ENCODE data around the gene ZMIZ1. TPM values are rescaled to one million over a fixed set of nuclear protein-coding genes. Genes with fewer than 3 reads are reported as not detected.

ZMIZ1 gene
- total and polyA plus RNA-seq, 2 experiments from 2014 or later, result 9.2 to 30.9 TPM

DNA sequence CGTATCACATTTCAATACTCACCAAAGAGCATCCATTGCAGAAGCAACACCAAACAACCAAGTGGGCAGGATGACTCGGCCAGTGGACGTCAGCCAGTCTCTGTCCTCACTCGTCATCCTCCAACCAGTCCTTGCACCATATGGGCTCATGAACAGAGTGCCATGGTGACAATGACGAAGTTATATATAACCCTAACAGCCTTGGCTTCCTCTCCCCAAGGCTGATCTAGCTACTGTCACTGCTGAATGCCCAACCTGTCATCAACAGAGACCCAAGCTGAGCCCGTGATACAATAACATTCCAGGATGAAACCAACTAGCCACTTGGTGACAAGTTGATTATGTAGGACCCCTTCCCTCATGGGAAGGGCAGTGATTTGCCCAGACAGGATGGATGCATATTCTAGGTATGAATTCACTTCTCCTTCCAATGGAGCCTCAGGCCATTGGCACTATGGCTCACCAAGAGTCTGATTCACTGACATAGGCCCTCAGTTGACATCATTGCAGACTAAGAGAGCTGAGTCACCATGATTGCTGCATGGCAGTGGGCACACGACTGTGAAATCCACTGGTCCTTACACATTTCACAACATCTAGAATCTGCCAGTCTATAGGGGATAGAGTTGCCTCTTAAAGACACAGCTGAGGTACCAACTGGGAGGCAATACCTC lies 252.2 kb downstream of the ZMIZ1 start:
- Histone ChIP-seq H3K79me2 (replicated peaks; ENCODE audit: insufficient read depth) (no peaks in the 10 kb centered on the region), H3F3A (replicated peaks; ENCODE audit: low read depth) (no peaks in the 10 kb centered on the region), H3K4me2 (no peak overlapping the region), H3K4me1 (ENCODE audit: insufficient read depth) (peaks cover 18% of the 10 kb centered on the region), H4K20me1 (replicated peaks; ENCODE audit: insufficient read depth) (no peaks in the 10 kb centered on the region), H3K36me3 (ENCODE audit: insufficient read depth) (no peaks in the 10 kb centered on the region), H3K4me3 (no peak overlapping the region), H2AFZ (no peak overlapping the region), H3K27me3 (ENCODE audit: insufficient read depth) (no peaks in the 10 kb centered on the region), H3K27ac (ENCODE audit: low read depth) (no peak overlapping the region), H3K9me2 (ENCODE audit: insufficient read depth) (no peaks in the 10 kb centered on the region)
- Mint-ChIP-seq H3K27me3 (ENCODE audit: insufficient read depth, low read depth, poor library complexity) (peaks cover 29% of the 10 kb centered on the region), H3K27ac (no peak overlapping the region), H3K4me1 (peaks cover 27% of the 10 kb centered on the region), H3K4me3 (no peak overlapping the region), H3K9me3 (peaks cover 3% of the 10 kb centered on the region; the same call in 1 of the 3 replicates), H3K36me3 (ENCODE audit: low read depth) (peaks cover 5% of the 10 kb centered on the region; the same call in 1 of the 3 replicates)
- no peak for ATAC-seq
- DNase-seq (ENCODE audit: low spot score), result no peak
- TF ChIP-seq, protein P1, sequence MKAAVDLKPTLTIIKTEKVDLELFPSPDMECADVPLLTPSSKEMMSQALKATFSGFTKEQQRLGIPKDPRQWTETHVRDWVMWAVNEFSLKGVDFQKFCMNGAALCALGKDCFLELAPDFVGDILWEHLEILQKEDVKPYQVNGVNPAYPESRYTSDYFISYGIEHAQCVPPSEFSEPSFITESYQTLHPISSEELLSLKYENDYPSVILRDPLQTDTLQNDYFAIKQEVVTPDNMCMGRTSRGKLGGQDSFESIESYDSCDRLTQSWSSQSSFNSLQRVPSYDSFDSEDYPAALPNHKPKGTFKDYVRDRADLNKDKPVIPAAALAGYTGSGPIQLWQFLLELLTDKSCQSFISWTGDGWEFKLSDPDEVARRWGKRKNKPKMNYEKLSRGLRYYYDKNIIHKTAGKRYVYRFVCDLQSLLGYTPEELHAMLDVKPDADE (IDR thresholded peaks at IDR 0.05), result no peak
- TF ChIP-seq EZH2phosphoT487 (IDR thresholded peaks at IDR 0.05; ENCODE audit: unreplicated experiment), result no peak
- no peak for TF ChIP-seq ZNF331 (CRISPR knock-in tag; IDR thresholded peaks at IDR 0.05; ENCODE audit: low read depth)

DNA sequence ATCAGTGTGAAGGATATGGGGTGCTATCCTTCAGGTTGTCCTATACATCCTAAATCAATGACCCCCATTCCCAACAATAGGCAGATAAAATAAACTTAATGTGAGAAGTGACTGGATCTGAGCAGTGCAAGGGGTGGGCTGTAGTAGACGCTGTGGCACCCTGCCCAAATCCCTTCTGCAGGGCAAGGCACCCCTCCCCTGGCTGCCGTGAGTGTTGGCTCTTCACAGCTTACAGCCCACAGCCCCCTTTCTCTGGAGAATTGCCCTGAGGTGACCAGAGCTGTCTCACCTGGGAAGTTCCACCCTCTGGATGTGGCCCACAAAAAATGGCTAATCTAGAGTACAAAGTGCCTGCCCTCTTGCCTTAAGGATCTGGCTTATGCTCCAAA lies 252.7 kb downstream of the ZMIZ1 start:
- no peak overlapping the region for H3K4me2 ChIP-seq
- DNase-seq (ENCODE audit: low spot score) (no peak), ATAC-seq (no peak)
- H3K9me2 ChIP-seq (ENCODE audit: insufficient read depth), result no peaks in the 10 kb centered on the region
- no peak overlapping the region for H3K4me3 ChIP-seq
- no peak overlapping the region for H2AFZ ChIP-seq
- H3K4me1 Mint-ChIP-seq, result peaks cover 25% of the 10 kb centered on the region
- no peak overlapping the region for H3K27ac ChIP-seq (ENCODE audit: low read depth)
- no peaks in the 10 kb centered on the region for H3F3A ChIP-seq (replicated peaks; ENCODE audit: low read depth)
- no peaks in the 10 kb centered on the region for H3K27me3 ChIP-seq (ENCODE audit: insufficient read depth)
- no peak overlapping the region for H3K4me3 Mint-ChIP-seq
- no peak overlapping the region for H3K27ac Mint-ChIP-seq
- peaks cover 18% of the 10 kb centered on the region for H3K4me1 ChIP-seq (ENCODE audit: insufficient read depth)
- peaks cover 29% of the 10 kb centered on the region for H3K27me3 Mint-ChIP-seq (ENCODE audit: insufficient read depth, low read depth, poor library complexity)
- H3K9me3 Mint-ChIP-seq, result peaks cover 3% of the 10 kb centered on the region; the same call in 1 of the 3 replicates
- no peaks in the 10 kb centered on the region for H3K79me2 ChIP-seq (replicated peaks; ENCODE audit: insufficient read depth)
- H3K36me3 Mint-ChIP-seq (ENCODE audit: low read depth), result peaks cover 5% of the 10 kb centered on the region; the same call in 1 of the 3 replicates
- no peak for TF ChIP-seq ZNF331 (CRISPR knock-in tag; IDR thresholded peaks at IDR 0.05; ENCODE audit: low read depth)
- TF ChIP-seq, protein P2, sequence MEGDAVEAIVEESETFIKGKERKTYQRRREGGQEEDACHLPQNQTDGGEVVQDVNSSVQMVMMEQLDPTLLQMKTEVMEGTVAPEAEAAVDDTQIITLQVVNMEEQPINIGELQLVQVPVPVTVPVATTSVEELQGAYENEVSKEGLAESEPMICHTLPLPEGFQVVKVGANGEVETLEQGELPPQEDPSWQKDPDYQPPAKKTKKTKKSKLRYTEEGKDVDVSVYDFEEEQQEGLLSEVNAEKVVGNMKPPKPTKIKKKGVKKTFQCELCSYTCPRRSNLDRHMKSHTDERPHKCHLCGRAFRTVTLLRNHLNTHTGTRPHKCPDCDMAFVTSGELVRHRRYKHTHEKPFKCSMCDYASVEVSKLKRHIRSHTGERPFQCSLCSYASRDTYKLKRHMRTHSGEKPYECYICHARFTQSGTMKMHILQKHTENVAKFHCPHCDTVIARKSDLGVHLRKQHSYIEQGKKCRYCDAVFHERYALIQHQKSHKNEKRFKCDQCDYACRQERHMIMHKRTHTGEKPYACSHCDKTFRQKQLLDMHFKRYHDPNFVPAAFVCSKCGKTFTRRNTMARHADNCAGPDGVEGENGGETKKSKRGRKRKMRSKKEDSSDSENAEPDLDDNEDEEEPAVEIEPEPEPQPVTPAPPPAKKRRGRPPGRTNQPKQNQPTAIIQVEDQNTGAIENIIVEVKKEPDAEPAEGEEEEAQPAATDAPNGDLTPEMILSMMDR (conservative IDR thresholded peaks at IDR 0.05; ENCODE audit: low read depth in 2 of 2), result no peak
- TF ChIP-seq EZH2 (IDR thresholded peaks at IDR 0.05; ENCODE audit: low read depth, unreplicated experiment), result no peak
- no peak for TF ChIP-seq CREB1 (CRISPR knock-in tag; IDR thresholded peaks at IDR 0.05; ENCODE audit: low read depth)
- no peaks in the 10 kb centered on the region for H3K36me3 ChIP-seq (ENCODE audit: insufficient read depth)
- H4K20me1 ChIP-seq (replicated peaks; ENCODE audit: insufficient read depth), result no peaks in the 10 kb centered on the region

DNA sequence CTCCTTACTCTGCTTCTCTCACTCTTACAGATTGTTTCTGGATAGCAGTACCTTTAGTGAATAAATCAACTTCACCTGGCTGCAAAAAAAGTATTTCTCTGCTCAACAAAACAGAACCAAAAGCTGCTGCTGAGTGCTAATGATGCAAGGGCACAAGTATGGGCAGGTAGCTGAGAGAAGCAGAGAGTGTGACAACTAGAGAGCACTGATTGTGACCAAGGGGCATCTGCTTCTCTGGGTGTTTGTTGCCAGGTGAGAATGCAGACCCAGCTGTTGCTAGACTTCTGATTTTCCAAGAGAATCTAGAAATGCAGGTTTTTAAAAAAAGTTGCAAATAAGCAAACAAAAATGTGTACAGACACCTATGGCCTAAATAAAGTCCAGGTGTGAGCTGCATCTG lies 253.2 kb downstream of the ZMIZ1 start:
- Mint-ChIP-seq H3K27me3 (ENCODE audit: insufficient read depth, low read depth, poor library complexity) (peaks cover 26% of the 10 kb centered on the region), H3K9me3 (peaks cover 3% of the 10 kb centered on the region; the same call in 1 of the 3 replicates), H3K36me3 (ENCODE audit: low read depth) (peaks cover 5% of the 10 kb centered on the region; the same call in 1 of the 3 replicates), H3K27ac (no peak overlapping the region), H3K4me1 (peaks cover 20% of the 10 kb centered on the region), H3K4me3 (no peak overlapping the region)
- H3K36me3 ChIP-seq (ENCODE audit: insufficient read depth), result no peaks in the 10 kb centered on the region
- H3K9me2 ChIP-seq (ENCODE audit: insufficient read depth), result no peaks in the 10 kb centered on the region
- ATAC-seq (no peak), DNase-seq (ENCODE audit: low spot score) (no peak)
- H3K27me3 ChIP-seq (ENCODE audit: insufficient read depth), result no peaks in the 10 kb centered on the region
- H3K4me2 ChIP-seq, result no peak overlapping the region
- H3K4me1 ChIP-seq (ENCODE audit: insufficient read depth), result peaks cover 18% of the 10 kb centered on the region
- H3K4me3 ChIP-seq, result no peak overlapping the region
- no peaks in the 10 kb centered on the region for H4K20me1 ChIP-seq (replicated peaks; ENCODE audit: insufficient read depth)
- H3F3A ChIP-seq (replicated peaks; ENCODE audit: low read depth), result no peaks in the 10 kb centered on the region
- H2AFZ ChIP-seq, result no peak overlapping the region
- no peaks in the 10 kb centered on the region for H3K79me2 ChIP-seq (replicated peaks; ENCODE audit: insufficient read depth)
- TF ChIP-seq, protein P2 (conservative IDR thresholded peaks at IDR 0.05; ENCODE audit: low read depth in 2 of 2), result no peak
- no peak overlapping the region for H3K27ac ChIP-seq (ENCODE audit: low read depth)

Measured in GM23338 (cell line).